CD4-positive, alpha-beta T cell treated with Interleukin-4 for 1 hour (primary cell): Measurements from ENCODE around the gene RTEL1.

Experiments used
- DNase-seq, 2 donors: peaks; one replicate each; pipeline ENCODE4 v3.0.0-alpha.2; 2020 to 2022

Gene RTEL1

DNA sequence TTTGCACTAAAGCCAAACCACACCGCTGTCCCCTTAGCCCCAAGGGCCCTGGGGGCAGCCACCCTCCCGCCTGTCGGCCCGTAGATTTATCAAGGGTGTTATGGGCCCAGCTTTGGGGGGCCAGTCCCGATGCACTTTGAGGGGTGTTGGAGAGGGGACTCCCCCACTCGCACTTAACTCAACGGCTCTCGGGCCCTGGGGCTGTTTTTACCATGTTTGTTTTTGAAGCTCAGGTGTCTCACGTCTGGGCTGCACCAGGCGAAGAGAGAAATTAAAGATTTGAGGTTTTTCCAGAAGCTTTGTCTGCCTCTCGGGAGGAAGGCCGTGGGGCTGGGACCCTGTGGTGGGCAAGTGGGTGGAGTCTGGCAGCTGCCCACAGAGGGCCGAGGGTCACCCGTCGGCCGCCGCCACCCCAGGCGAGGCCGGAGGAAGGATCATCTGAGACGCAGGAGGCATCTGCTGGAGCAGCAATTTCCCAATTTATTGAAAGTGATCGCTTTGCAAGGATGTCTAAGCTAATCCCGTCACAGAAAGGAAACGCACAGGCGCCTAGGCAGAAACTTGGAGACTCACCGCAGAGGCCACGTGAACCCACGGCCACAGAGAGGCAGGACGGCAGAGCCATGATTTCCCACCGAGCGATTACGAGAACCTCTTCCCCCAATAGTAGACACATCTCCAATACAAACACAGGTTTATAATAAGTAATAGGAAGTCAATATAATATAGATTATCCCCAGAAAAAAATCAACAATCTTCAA, 85.3 kb downstream of the RTEL1 start:
- DNase-seq = no peak

GRCh38 chr20:63744158-63744557, 86.0 kb downstream of the RTEL1 start:
- no peak for DNase-seq

GRCh38 chr20:63744574-63745423, 86.7 kb downstream of the RTEL1 start:
- DNase-seq = no peak

- no peak for DNase-seq
Measured at GRCh38 chr20:63745424-63745805, 87.3 kb downstream of the RTEL1 start.
